ENCODE measurements around the gene METTL26. TPM values are rescaled to one million over a fixed set of nuclear protein-coding genes. Genes with fewer than 3 reads are reported as not detected.

Gene METTL26
- total and polyA plus RNA-seq, 10 of the 15 experiments (the other 5 are each of a cell fraction or from before 2014, with no cell fraction given), result 5.4 to 163 (median 79.3) TPM

DNA sequence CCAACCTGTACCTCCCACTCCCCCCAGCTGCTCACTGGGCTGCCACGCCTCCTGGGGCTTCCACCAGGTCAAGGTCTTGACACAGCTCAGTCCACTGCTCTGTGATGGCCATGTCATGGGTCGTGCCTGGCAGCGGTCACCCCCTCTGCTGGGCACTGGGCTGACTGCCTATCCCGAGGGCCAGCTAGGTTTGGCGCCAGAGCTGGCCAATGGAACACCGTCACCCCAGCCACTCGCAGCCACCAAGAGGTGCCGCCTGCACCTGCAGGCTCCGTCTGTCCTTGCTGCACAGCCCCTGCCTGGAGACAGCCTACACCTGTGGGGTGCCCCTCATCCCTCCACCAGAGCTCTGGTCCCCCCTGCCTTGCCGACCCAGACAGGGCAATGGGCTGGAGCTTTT lies 50.8 kb downstream of the METTL26 start:
- Histone ChIP-seq H3K9ac (ENCODE audit: control insufficient read depth, insufficient read depth, low read length) (no peak overlapping the region), H3K4me2 (ENCODE audit: control insufficient read depth, insufficient read depth) (no peak overlapping the region), H3K4me3 (no peak overlapping the region), H3K27ac (ENCODE audit: control insufficient read depth, insufficient read depth) (no peak overlapping the region), H3K27me3 (replicated peaks in 1 of 2; ENCODE audit: control insufficient read depth in 2 of 2, insufficient read depth in 2 of 2, low read length in 1 of 2) (no peaks in the 10 kb centered on the region), H3K79me2 (ENCODE audit: control insufficient read depth, insufficient read depth, low read length) (peaks cover 19% of the 10 kb centered on the region), H2AFZ (ENCODE audit: control insufficient read depth, low read depth, low read length) (no peak overlapping the region), H3K4me1 (ENCODE audit: control insufficient read depth, insufficient read depth, low read length) (peaks cover 6% of the 10 kb centered on the region), H3K9me3 (replicated peaks; ENCODE audit: control insufficient read depth, insufficient read depth, low read length) (no peaks in the 10 kb centered on the region), H3K36me3 (ENCODE audit: control insufficient read depth in 2 of 2, insufficient read depth in 2 of 2, low read length in 1 of 2) (no peaks in the 10 kb centered on the region), H4K20me1 (ENCODE audit: control insufficient read depth, insufficient read depth) (no peaks in the 10 kb centered on the region)
- ChIA-PET RAD21 (ENCODE audit: unreplicated experiment) (no interaction called here), SMC1A (ENCODE audit: uncharacterized antibody, unreplicated experiment) (no interaction called here), POLR2A (no interaction called here), CTCF (no interaction called here)
- BruUV-seq (replicated peaks), result no TSS peak
- in situ Hi-C loops (cut with MboI) (no loop called here), intact Hi-C loops (cut with micrococcal nuclease; ENCODE audit: unreplicated experiment) (no loop called here)
- ATAC-seq (no peak), DNase-seq (ENCODE audit: low read depth, low spot score) (no peak), FAIRE-seq (no peak)
- WGBS (ENCODE audit: insufficient coverage, insufficient replicate concordance, low lambda C conversion rate, missing lambda C conversion rate), result 42% methylated on average over 10 of the region's 10 CpGs
- TF ChIP-seq ZNF24 (IDR thresholded peaks at IDR 0.05) (no peak), SREBF1 (IDR thresholded peaks at IDR 0.05; ENCODE audit: low read length) (no peak), ETV6 (conservative IDR thresholded peaks at IDR 0.05 in 1 of 2, IDR thresholded peaks at IDR 0.05 in 1 of 2; ENCODE audit: borderline replicate concordance in 1 of 2, low read depth in 1 of 2) (no peak), ZZZ3 (IDR thresholded peaks at IDR 0.05; ENCODE audit: control insufficient read depth, insufficient read length, low read depth) (no peak), ZNF622 (IDR thresholded peaks at IDR 0.05) (no peak), ZBTB11 (CRISPR knock-in tag; IDR thresholded peaks at IDR 0.05) (no peak), BCL11A (IDR thresholded peaks at IDR 0.05; ENCODE audit: low read depth, low read length) (no peak), POLR2A (IDR thresholded peaks at IDR 0.05; ENCODE audit: low read depth, low read length) (no peak), KDM1A (IDR thresholded peaks at IDR 0.05; ENCODE audit: borderline replicate concordance) (no peak), PAX8 (IDR thresholded peaks at IDR 0.05) (no peak), NR2C1 (IDR thresholded peaks at IDR 0.05) (no peak), NBN (IDR thresholded peaks at IDR 0.05) (no peak), REST (IDR thresholded peaks at IDR 0.05; ENCODE audit: low read depth, low read length) (no peak), GABPA (IDR thresholded peaks at IDR 0.05; ENCODE audit: low read depth) (no peak)

All from GM12878 (cell line).